Measurements from ENCODE around the gene HYDIN. TPM values are rescaled to one million over a fixed set of nuclear protein-coding genes. Genes with fewer than 3 reads are reported as not detected.

HYDIN gene
- total and polyA plus RNA-seq, 2 experiments from 2014 or later: 3.1 to 7.7 TPM

GRCh38 chr16:71254832-71255525 lies 24.5 kb upstream of the HYDIN start:
- H3F3A ChIP-seq (replicated peaks; ENCODE audit: low read depth): no peaks in the 10 kb centered on the region
- H3K27me3 Mint-ChIP-seq (ENCODE audit: insufficient read depth, low read depth, poor library complexity): no peaks in the 10 kb centered on the region
- H3K36me3 Mint-ChIP-seq (ENCODE audit: low read depth): no peaks in the 10 kb centered on the region
- peak overlapping the region; percentile 82 for H3K27ac Mint-ChIP-seq
- no peak for TF ChIP-seq ETS1 (IDR thresholded peaks at IDR 0.05)
- no peak for TF ChIP-seq REST (IDR thresholded peaks at IDR 0.05; ENCODE audit: unreplicated experiment)
- TF ChIP-seq ZNF114 (CRISPR knock-in tag; IDR thresholded peaks at IDR 0.05): no peak
- TF ChIP-seq JUNB (IDR thresholded peaks at IDR 0.05; ENCODE audit: unreplicated experiment): no peak
- no peak for TF ChIP-seq ZNF462 (CRISPR knock-in tag; IDR thresholded peaks at IDR 0.05)
- no peak for TF ChIP-seq STAT1 (IDR thresholded peaks at IDR 0.05; ENCODE audit: unreplicated experiment)
- no peak for TF ChIP-seq NANOG (IDR thresholded peaks at IDR 0.05; ENCODE audit: borderline replicate concordance)
- no peak for TF ChIP-seq ZNF331 (CRISPR knock-in tag; IDR thresholded peaks at IDR 0.05; ENCODE audit: low read depth)
- no peak for TF ChIP-seq EZH2 (IDR thresholded peaks at IDR 0.05; ENCODE audit: low read depth, unreplicated experiment)
- no peak for TF ChIP-seq CTCF (conservative IDR thresholded peaks at IDR 0.05; ENCODE audit: low read depth in 2 of 2)
- no peak for TF ChIP-seq POLR2AphosphoS5 (IDR thresholded peaks at IDR 0.05; ENCODE audit: low read depth)
- no peak for TF ChIP-seq EZH2phosphoT487 (IDR thresholded peaks at IDR 0.05; ENCODE audit: unreplicated experiment)
- no peak for TF ChIP-seq CREB1 (CRISPR knock-in tag; IDR thresholded peaks at IDR 0.05; ENCODE audit: low read depth)
- peak overlapping the region; percentile 57 for H3K27ac ChIP-seq (ENCODE audit: low read depth)
- peak; percentile 51 for ATAC-seq
- no peaks in the 10 kb centered on the region for H3K79me2 ChIP-seq (replicated peaks; ENCODE audit: insufficient read depth)
- no peaks in the 10 kb centered on the region for H3K36me3 ChIP-seq (ENCODE audit: insufficient read depth)
- no peaks in the 10 kb centered on the region for H3K9me3 Mint-ChIP-seq
- H3K4me1 Mint-ChIP-seq: peaks cover 30% of the 10 kb centered on the region
- peaks cover 42% of the 10 kb centered on the region for H3K4me1 ChIP-seq (ENCODE audit: insufficient read depth)
- H3K4me3 Mint-ChIP-seq: 0 out of 3 replicates have a peak overlapping the region, but pooled peaks have one; percentile 9
- H3K9me2 ChIP-seq (ENCODE audit: insufficient read depth): 0 out of 2 replicates have a peak, but pooled peaks cover 5% of the 10 kb centered on the region
- no peaks in the 10 kb centered on the region for H4K20me1 ChIP-seq (replicated peaks; ENCODE audit: insufficient read depth)
- H3K4me3 ChIP-seq: no peak overlapping the region
- H3K27me3 ChIP-seq (ENCODE audit: insufficient read depth): no peaks in the 10 kb centered on the region
- H2AFZ ChIP-seq: no peak overlapping the region
- peak overlapping the region; percentile 27 for H3K4me2 ChIP-seq
- peak; percentile 56 for DNase-seq (ENCODE audit: low spot score)

Measured in GM23338 (cell line).